HCT116 (cell line): Measurements from ENCODE around the gene HMGB3. TPM values are rescaled to one million over a fixed set of nuclear protein-coding genes. Genes with fewer than 3 reads are reported as not detected.

Experiments used
- ATAC-seq: fragments of 200-7000 bp; cut with Tn5 transposase; 2 replicates; pipeline ENCODE4 v1.9.1; 2020; ENCODE audit warnings: mild to moderate bottlenecking, moderate library complexity
- BruUV-seq: library from RNA; stranded (reverse); fragments of 400-500 nt; replicated peaks from 2 replicates; lab custom pipeline; 2021; lab: Mats Ljungman, UMichigan
- CTCF ChIA-PET: fragments of 300-600 bp; sonication (Branson Sonifier 250); formaldehyde crosslinking; loops from one replicate; lab custom pipeline; 2021; ENCODE audit warnings: antibody characterized with exemption; lab: Charles Lee
- POLR2A ChIA-PET: fragments of 300-600, 350-600 bp; sonication (Branson Sonifier 250); formaldehyde crosslinking; loops from one replicate; lab custom pipeline; 2021; ENCODE audit warnings: antibody characterized with exemption; lab: Charles Lee
- RAD21 ChIA-PET, 2 experiments: fragments of 300-600 bp; sonication (Branson Sonifier 250); formaldehyde crosslinking; loops; one replicate each; lab custom pipeline; 2023; ENCODE audit warnings: low total read pairs in 2 of 2; ENCODE audit not compliant: uncharacterized antibody in 2 of 2, unreplicated experiment in 2 of 2, low non-redundant PET in 1 of 2; lab: Charles Lee
- DNase-seq: peaks from one replicate; pipeline ENCODE4 v3.0.0-alpha.2; 2010; ENCODE audit warnings: low read depth, low spot score
- H2AFZ ChIP-seq: fragments of 200-600 bp; shearing (Covaris generic), sonication (generic); 2 replicates; pipeline ENCODE4 v1.6.1; 2017; ENCODE audit warnings: low read depth, mixed run types, mixed read lengths, antibody characterized with exemption, low read length; ENCODE audit not compliant: poor library complexity, severe bottlenecking
- H3K27ac ChIP-seq: 2 replicates; pipeline ENCODE4 v1.5.1; 2012; ENCODE audit warnings: low read depth, low read length
- H3K27me3 ChIP-seq: fragments of 200-600 bp; sonication (generic); 2 replicates; pipeline ENCODE4 v1.6.1; 2016; ENCODE audit warnings: mixed run types, low read length, mixed read lengths; ENCODE audit not compliant: insufficient read depth
- H3K36me3 ChIP-seq, 2 experiments: fragments of 200-500 bp in 1 of 2; fragments of 200-600 bp in 1 of 2; sonication (Bioruptor generic) in 1 of 2; sonication (generic) in 1 of 2; 2 replicates each; pipeline versions ENCODE4 v1.5.1 to v1.6.1; 2014 to 2016; ENCODE audit warnings: low read length in 2 of 2, inconsistent platforms in 1 of 2, mixed read lengths in 1 of 2, mixed run types in 1 of 2; ENCODE audit not compliant: insufficient read depth in 2 of 2, control insufficient read depth in 1 of 2
- H3K4me1 ChIP-seq, 2 experiments: fragments of 200-600 bp in 1 of 2; sonication (generic) in 1 of 2; 2 replicates each; pipeline versions ENCODE4 v1.5.1 to v1.6.1; 2012 to 2017; ENCODE audit warnings: low read length in 2 of 2, inconsistent platforms in 1 of 2, mild to moderate bottlenecking in 1 of 2, mixed read lengths in 1 of 2, mixed run types in 1 of 2, moderate library complexity in 1 of 2; ENCODE audit not compliant: insufficient read depth in 2 of 2, control insufficient read depth in 1 of 2
- H3K4me2 ChIP-seq: fragments of 200-600 bp; sonication (generic); 2 replicates; pipeline ENCODE4 v1.6.1; 2017; ENCODE audit warnings: mixed run types, low read length, mixed read lengths
- H3K4me3 ChIP-seq, 2 experiments: fragments of 200-600 bp in 1 of 2; sonication (generic) in 1 of 2; replicated peaks in 1 of 2; 2 replicates each; pipeline ENCODE4 v1.5.1; 2011 to 2016; ENCODE audit warnings: low read length in 2 of 2, control low read depth in 1 of 2, low read depth in 1 of 2, mild to moderate bottlenecking in 1 of 2, mixed read lengths in 1 of 2, mixed run types in 1 of 2
- H3K79me2 ChIP-seq: fragments of 200-600 bp; sonication (generic); 2 replicates; pipeline ENCODE4 v1.6.1; 2017; ENCODE audit warnings: mild to moderate bottlenecking, mixed run types, low read length, moderate library complexity, mixed read lengths; ENCODE audit not compliant: insufficient read depth
- H3K9ac ChIP-seq: fragments of 200-600 bp; sonication (generic); 2 replicates; pipeline ENCODE4 v1.6.1; 2016; ENCODE audit warnings: low read length, mixed read lengths
- H3K9me2 ChIP-seq: fragments of 200-600 bp; sonication (generic), shearing (Covaris generic); 2 replicates; pipeline ENCODE4 v1.6.1; 2017; ENCODE audit warnings: mixed run types, mild to moderate bottlenecking, moderate library complexity; ENCODE audit not compliant: insufficient read depth
- H3K9me3 ChIP-seq, 2 experiments: fragments of 200-500 bp in 1 of 2; fragments of 200-600 bp in 1 of 2; sonication (Bioruptor generic) in 1 of 2; sonication (generic) in 1 of 2; 2 replicates each; pipeline ENCODE4 v1.6.1; 2014 to 2017; ENCODE audit warnings: low read length in 2 of 2, mixed read lengths in 2 of 2, inconsistent platforms in 1 of 2, low read depth in 1 of 2, mild to moderate bottlenecking in 1 of 2, mixed run types in 1 of 2, moderate library complexity in 1 of 2; ENCODE audit not compliant: control insufficient read depth in 1 of 2, insufficient read depth in 1 of 2
- H4K20me1 ChIP-seq: fragments of 200-600 bp; sonication (generic), shearing (Covaris generic); 2 replicates; pipeline ENCODE4 v1.6.1; 2017; ENCODE audit warnings: mixed run types, mild to moderate bottlenecking, moderate library complexity; ENCODE audit not compliant: insufficient read depth
- CBX3 ChIP-seq: IDR thresholded peaks from 2 replicates; pipeline ENCODE4 v1.6.1; 2012; ENCODE audit warnings: low read depth
- CEBPB ChIP-seq: IDR thresholded peaks from 2 replicates; pipeline ENCODE4 v1.6.1; 2012; ENCODE audit warnings: low read depth
- EGR1 ChIP-seq: IDR thresholded peaks from 2 replicates; pipeline ENCODE4 v1.6.1; 2012; ENCODE audit warnings: low read depth
- FOSL1 ChIP-seq: IDR thresholded peaks from 2 replicates; pipeline ENCODE4 v1.6.1; 2012; ENCODE audit warnings: low read depth
- JUND ChIP-seq: IDR thresholded peaks from 2 replicates; pipeline ENCODE4 v1.6.1; 2012
- POLR2A ChIP-seq: IDR thresholded peaks from 2 replicates; pipeline ENCODE4 v1.7.0; 2011; ENCODE audit warnings: borderline replicate concordance; ENCODE audit not compliant: insufficient read depth, insufficient read length; ENCODE audit errors: extremely low read depth
- RAD21 ChIP-seq: IDR thresholded peaks from 2 replicates; pipeline ENCODE4 v1.6.1; 2012; ENCODE audit warnings: low read depth, mild to moderate bottlenecking
- REST ChIP-seq: IDR thresholded peaks from 2 replicates; pipeline ENCODE4 v1.6.1; 2012; ENCODE audit warnings: low read depth
- SRF ChIP-seq: IDR thresholded peaks from 2 replicates; pipeline ENCODE4 v1.6.1; 2012; ENCODE audit warnings: low read depth
- TCF7L2 ChIP-seq: IDR thresholded peaks from 2 replicates; pipeline ENCODE4 v1.7.0; 2011; ENCODE audit warnings: borderline replicate concordance, inconsistent platforms; ENCODE audit not compliant: insufficient read depth, insufficient read length; ENCODE audit errors: extremely low read depth
- YY1 ChIP-seq: IDR thresholded peaks from 2 replicates; pipeline ENCODE4 v1.6.1; 2011; ENCODE audit warnings: low read length, low read depth, moderate library complexity, mild to moderate bottlenecking; ENCODE audit not compliant: insufficient replicate concordance; ENCODE audit errors: extremely low read depth
- ZNF274 ChIP-seq: fragments of 200-500 bp; sonication (Bioruptor generic); IDR thresholded peaks from 2 replicates; pipeline ENCODE4 v1.6.1; 2014; ENCODE audit warnings: mild to moderate bottlenecking, low read depth, low read length, inconsistent platforms
- intact Hi-C: fragments of 100-400 bp; cut with micrococcal nuclease; formaldehyde crosslinking; loops from 2 replicates; pipeline ENCODE4 v1.10.0; 2022
- total RNA-seq: library from RNA; stranded (reverse); gene quantifications from one replicate; pipeline ENCODE4 v1.2.1, GENCODE V29; 2021; ENCODE audit not compliant: unreplicated experiment
- TF ChIP-seq, protein P1 (sequence below): IDR thresholded peaks from 2 replicates; pipeline ENCODE4 v1.6.1; 2011; ENCODE audit warnings: mild to moderate bottlenecking, low read length, moderate library complexity; ENCODE audit not compliant: insufficient replicate concordance; ENCODE audit errors: extremely low read depth

Gene HMGB3
- total RNA-seq, 1 experiment from 2014 or later, result 116 TPM

DNA sequence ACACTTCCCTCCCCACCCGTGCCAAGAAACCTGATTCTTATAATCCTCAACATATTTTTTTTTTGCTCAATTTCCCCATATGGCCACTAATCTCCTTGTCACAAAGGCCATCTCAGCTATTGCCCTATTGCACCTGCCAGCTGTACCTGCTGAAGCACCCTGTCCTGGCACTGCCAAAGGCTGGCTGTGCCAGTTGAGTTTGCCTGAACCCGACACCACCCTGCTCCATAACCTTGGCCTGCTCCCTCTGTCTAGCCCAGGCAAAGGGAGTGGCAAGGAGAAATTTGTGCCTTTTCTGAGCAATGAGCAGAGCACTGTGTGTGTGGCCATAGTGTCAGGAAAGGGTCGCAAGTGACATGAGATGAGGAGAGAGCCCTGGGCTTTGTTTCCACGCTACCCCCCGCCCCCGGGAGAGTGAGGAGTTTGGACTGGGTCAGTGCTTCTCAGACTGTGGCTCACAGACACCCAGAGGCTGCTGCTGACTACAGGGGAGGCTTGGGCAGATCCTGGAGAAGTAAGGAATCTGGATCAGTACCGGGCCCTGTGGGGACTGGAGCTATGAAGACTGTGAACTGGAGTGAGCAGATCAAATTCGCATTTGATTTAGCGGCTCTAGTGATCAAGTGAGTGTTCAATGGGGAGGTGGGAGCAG lies 42.2 kb upstream of the HMGB3 start:
- ChIA-PET CTCF (no interaction called here), POLR2A (no interaction called here)
- H3K4me1 ChIP-seq, result no peaks in the 10 kb centered on the region
- TF ChIP-seq YY1 (no peak), REST (no peak), FOSL1 (no peak), RAD21 (no peak), CBX3 (no peak), SRF (no peak), CEBPB (no peak), EGR1 (no peak), POLR2A (no peak), JUND (no peak), ZNF274 (no peak), TCF7L2 (no peak)
- TF ChIP-seq, protein P1, sequence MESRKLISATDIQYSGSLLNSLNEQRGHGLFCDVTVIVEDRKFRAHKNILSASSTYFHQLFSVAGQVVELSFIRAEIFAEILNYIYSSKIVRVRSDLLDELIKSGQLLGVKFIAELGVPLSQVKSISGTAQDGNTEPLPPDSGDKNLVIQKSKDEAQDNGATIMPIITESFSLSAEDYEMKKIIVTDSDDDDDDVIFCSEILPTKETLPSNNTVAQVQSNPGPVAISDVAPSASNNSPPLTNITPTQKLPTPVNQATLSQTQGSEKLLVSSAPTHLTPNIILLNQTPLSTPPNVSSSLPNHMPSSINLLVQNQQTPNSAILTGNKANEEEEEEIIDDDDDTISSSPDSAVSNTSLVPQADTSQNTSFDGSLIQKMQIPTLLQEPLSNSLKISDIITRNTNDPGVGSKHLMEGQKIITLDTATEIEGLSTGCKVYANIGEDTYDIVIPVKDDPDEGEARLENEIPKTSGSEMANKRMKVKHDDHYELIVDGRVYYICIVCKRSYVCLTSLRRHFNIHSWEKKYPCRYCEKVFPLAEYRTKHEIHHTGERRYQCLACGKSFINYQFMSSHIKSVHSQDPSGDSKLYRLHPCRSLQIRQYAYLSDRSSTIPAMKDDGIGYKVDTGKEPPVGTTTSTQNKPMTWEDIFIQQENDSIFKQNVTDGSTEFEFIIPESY, result no peak
- TF ChIP-seq, all 23 proteins: peak for 0
- Histone ChIP-seq H3K36me3 (no peaks in the 10 kb centered on the region), H3K9me3 (no peaks in the 10 kb centered on the region), H3K27ac (no peak overlapping the region), H3K79me2 (no peaks in the 10 kb centered on the region), H2AFZ (no peak overlapping the region), H3K9me2 (no peaks in the 10 kb centered on the region), H3K4me2 (no peak overlapping the region), H3K9ac (no peak overlapping the region), H4K20me1 (no peaks in the 10 kb centered on the region), H3K4me3 (no peak overlapping the region), H3K27me3 (no peaks in the 10 kb centered on the region)
- DNase-seq (no peak), ATAC-seq (no peak)
- intact Hi-C loops, result no loop called here
- no TSS peak for BruUV-seq
- RAD21 ChIA-PET, result no interaction called here
